ENCODE measurements around the gene DPYSL5.

DNA sequence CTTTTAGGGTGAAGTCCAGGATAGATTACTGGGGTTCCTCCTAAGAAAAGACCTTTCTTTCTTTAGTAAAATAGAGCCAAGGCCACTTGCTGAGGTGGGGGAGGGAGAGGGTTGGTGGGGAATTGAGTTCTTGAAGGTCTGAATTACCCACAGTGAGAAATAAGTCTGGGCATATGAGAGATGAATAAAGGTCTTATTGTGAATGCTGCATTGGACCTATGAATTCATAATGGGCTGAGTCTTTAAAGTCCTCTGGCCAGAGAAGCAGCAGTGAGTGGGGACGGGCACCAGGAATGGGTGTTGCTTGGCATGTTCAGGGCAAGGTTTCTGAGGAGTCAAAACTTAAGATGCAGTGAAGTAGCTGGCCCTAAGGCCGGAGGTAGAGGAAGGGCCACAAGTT is 133.0 kb downstream of the DPYSL5 start:
- TF ChIP-seq, protein P1, sequence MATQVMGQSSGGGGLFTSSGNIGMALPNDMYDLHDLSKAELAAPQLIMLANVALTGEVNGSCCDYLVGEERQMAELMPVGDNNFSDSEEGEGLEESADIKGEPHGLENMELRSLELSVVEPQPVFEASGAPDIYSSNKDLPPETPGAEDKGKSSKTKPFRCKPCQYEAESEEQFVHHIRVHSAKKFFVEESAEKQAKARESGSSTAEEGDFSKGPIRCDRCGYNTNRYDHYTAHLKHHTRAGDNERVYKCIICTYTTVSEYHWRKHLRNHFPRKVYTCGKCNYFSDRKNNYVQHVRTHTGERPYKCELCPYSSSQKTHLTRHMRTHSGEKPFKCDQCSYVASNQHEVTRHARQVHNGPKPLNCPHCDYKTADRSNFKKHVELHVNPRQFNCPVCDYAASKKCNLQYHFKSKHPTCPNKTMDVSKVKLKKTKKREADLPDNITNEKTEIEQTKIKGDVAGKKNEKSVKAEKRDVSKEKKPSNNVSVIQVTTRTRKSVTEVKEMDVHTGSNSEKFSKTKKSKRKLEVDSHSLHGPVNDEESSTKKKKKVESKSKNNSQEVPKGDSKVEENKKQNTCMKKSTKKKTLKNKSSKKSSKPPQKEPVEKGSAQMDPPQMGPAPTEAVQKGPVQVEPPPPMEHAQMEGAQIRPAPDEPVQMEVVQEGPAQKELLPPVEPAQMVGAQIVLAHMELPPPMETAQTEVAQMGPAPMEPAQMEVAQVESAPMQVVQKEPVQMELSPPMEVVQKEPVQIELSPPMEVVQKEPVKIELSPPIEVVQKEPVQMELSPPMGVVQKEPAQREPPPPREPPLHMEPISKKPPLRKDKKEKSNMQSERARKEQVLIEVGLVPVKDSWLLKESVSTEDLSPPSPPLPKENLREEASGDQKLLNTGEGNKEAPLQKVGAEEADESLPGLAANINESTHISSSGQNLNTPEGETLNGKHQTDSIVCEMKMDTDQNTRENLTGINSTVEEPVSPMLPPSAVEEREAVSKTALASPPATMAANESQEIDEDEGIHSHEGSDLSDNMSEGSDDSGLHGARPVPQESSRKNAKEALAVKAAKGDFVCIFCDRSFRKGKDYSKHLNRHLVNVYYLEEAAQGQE (IDR thresholded peaks at IDR 0.05; ENCODE audit: insufficient read depth in 1 of 2, low read depth in 2 of 2, low read length in 2 of 2) = no peak
- TF ChIP-seq POLR2AphosphoS5 (IDR thresholded peaks at IDR 0.05; ENCODE audit: low read depth, low read length) (no peak), TAF1 (IDR thresholded peaks at IDR 0.05; ENCODE audit: borderline replicate concordance, insufficient read depth, low read length) (no peak), SIN3A (IDR thresholded peaks at IDR 0.05; ENCODE audit: borderline replicate concordance, insufficient read depth, low read length) (no peak)

Data from PFSK-1 (cell line).